HFFc6 (cell line): ENCODE measurements around the gene PNPLA3. TPM values are rescaled to one million over a fixed set of nuclear protein-coding genes. Genes with fewer than 3 reads are reported as not detected.
A peak's percentile ranks its signal among the peaks of the same experiment; 100 is the strongest.

ENCODE experiments used
- DNase-seq: peaks from one replicate; pipeline ENCODE4 v3.0.0-alpha.2; 2018
- H3K27ac Mint-ChIP-seq: 2 replicates; pipeline ENCODE4 v1.8.0; 2020; ENCODE audit warnings: mild to moderate bottlenecking, mixed read lengths
- H3K27me3 Mint-ChIP-seq: 2 replicates; pipeline ENCODE4 v1.8.0; 2021; ENCODE audit warnings: mild to moderate bottlenecking, moderate library complexity, mixed read lengths; ENCODE audit not compliant: insufficient read depth
- H3K36me3 Mint-ChIP-seq: 2 replicates; pipeline ENCODE4 v1.8.0; 2021; ENCODE audit warnings: low read depth, mixed read lengths
- H3K4me1 Mint-ChIP-seq: 2 replicates; pipeline ENCODE4 v1.8.0; 2020; ENCODE audit warnings: low read depth, mixed read lengths
- H3K4me3 Mint-ChIP-seq: 2 replicates; pipeline ENCODE4 v1.8.0; 2020; ENCODE audit warnings: mild to moderate bottlenecking, moderate library complexity, mixed read lengths
- H3K9me3 Mint-ChIP-seq: 2 replicates; pipeline ENCODE4 v1.8.0; 2020; ENCODE audit warnings: mild to moderate bottlenecking, mixed read lengths
- total RNA-seq, 6 experiments: library from RNA; stranded (reverse); fragmentation: NEBNext Ultra II Directional; extraction: Animal tissue kit (Norgen Biotek cat#: 25700); gene quantifications; 2 replicates in 1 of 6; 3 replicates in 5 of 6; pipeline ENCODE4 v1.2.3, GENCODE V29; 2021
- TF ChIP-seq, protein P1 (sequence below): fragments of 200-600 bp; sonication (generic); IDR thresholded peaks from 2 replicates; pipeline ENCODE4 v1.5.0; 2021; ENCODE audit warnings: antibody characterized with exemption, mild to moderate bottlenecking

Gene PNPLA3
- total RNA-seq, 6 experiments from 2014 or later, result 3.0 to 6.5 (median 3.4) TPM

DNA sequence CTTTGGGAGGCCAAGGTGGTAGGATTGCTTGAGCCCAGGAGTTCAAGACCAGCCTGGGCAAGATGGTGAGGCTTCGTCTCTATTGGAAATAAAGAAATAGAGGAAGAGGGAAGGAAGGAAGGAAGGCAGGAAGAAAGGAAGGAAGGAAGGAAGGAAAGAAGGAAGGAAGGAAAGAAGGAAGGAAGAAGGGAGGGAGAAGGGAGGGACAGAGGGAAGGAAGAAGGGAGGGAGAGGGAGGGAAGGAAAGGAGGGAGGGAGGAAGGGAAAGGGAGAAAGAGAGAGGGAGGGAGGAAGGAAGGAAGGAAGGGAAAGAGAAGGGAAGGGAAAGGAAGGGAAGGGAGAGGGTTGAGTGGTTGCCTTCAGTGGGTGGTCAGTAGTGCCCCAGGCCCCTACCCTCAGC, 13.9 kb upstream of the PNPLA3 start:
- H3K27me3 Mint-ChIP-seq, result peaks cover 9% of the 10 kb centered on the region

DNA sequence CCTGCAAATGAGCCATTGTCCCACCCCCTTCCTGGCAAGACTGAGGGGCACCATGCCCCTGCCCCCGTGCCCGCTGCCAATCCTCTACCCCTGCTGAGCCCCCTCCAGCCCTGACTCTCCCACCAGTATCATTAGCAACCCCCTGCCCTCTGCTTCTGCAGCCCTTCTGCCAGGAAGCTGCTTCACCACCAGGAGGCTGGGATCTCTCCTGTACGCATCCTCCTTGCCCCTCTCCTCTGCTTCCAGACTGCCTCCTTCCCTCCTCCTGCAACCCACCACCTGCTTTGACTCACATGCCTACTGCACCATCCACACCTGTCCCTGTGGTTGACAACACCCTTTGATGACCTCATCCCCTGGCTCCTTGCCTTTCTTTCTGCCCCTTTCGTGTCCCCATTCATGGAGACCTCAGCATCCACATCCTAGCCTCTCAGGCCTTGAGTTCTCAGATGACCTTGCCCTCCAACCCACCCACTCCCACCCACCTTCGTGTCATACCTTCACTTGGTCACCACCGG, 13.4 kb upstream of the PNPLA3 start:
- Mint-ChIP-seq H3K27me3 (peaks cover 9% of the 10 kb centered on the region), H3K4me3 (no peak overlapping the region), H3K27ac (no peak overlapping the region), H3K4me1 (0 out of 2 replicates have a peak, but pooled peaks cover 5% of the 10 kb centered on the region), H3K9me3 (no peaks in the 10 kb centered on the region; the same call in 1 of the 2 replicates), H3K36me3 (no peaks in the 10 kb centered on the region)
- TF ChIP-seq, protein P1, sequence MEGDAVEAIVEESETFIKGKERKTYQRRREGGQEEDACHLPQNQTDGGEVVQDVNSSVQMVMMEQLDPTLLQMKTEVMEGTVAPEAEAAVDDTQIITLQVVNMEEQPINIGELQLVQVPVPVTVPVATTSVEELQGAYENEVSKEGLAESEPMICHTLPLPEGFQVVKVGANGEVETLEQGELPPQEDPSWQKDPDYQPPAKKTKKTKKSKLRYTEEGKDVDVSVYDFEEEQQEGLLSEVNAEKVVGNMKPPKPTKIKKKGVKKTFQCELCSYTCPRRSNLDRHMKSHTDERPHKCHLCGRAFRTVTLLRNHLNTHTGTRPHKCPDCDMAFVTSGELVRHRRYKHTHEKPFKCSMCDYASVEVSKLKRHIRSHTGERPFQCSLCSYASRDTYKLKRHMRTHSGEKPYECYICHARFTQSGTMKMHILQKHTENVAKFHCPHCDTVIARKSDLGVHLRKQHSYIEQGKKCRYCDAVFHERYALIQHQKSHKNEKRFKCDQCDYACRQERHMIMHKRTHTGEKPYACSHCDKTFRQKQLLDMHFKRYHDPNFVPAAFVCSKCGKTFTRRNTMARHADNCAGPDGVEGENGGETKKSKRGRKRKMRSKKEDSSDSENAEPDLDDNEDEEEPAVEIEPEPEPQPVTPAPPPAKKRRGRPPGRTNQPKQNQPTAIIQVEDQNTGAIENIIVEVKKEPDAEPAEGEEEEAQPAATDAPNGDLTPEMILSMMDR, result peak; percentile 9; the same call in 1 of the 2 replicates
- no peak for DNase-seq

More for the DNA sequence above, 13.9 kb upstream of the PNPLA3 start:
- Mint-ChIP-seq H3K36me3 (no peaks in the 10 kb centered on the region), H3K27ac (no peak overlapping the region), H3K4me1 (0 out of 2 replicates have a peak, but pooled peaks cover 5% of the 10 kb centered on the region), H3K9me3 (no peaks in the 10 kb centered on the region; the same call in 1 of the 2 replicates), H3K4me3 (no peak overlapping the region)
- TF ChIP-seq, protein P1, result no peak
- DNase-seq, result no peak

DNA sequence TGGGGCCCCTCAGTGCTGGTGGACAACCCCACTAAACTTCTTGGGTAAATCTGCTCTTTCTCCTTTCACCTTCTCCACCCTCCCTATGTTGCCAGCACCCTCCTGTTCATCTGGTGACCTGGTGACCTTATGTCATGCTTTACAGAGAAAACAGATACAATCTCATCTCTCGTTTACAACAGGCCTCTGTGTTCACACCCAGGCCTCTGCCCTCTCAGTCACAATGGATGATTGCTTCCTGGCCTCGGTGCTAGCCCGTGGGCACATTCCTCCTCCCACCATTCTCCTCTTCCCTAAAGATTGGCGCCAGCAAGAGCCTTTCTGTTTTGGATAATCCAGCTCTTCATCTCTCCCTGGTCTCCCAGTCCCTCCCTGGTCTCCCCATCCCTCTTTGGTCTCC, 12.3 kb upstream of the PNPLA3 start:
- H3K4me1 Mint-ChIP-seq, result peaks cover 14% of the 10 kb centered on the region
- no peaks in the 10 kb centered on the region for H3K36me3 Mint-ChIP-seq
- TF ChIP-seq, protein P1, result no peak
- no peak for DNase-seq
- peaks cover 9% of the 10 kb centered on the region for H3K27me3 Mint-ChIP-seq
- H3K9me3 Mint-ChIP-seq, result no peaks in the 10 kb centered on the region; the same call in 1 of the 2 replicates
- no peak overlapping the region for H3K4me3 Mint-ChIP-seq
- no peak overlapping the region for H3K27ac Mint-ChIP-seq

DNA sequence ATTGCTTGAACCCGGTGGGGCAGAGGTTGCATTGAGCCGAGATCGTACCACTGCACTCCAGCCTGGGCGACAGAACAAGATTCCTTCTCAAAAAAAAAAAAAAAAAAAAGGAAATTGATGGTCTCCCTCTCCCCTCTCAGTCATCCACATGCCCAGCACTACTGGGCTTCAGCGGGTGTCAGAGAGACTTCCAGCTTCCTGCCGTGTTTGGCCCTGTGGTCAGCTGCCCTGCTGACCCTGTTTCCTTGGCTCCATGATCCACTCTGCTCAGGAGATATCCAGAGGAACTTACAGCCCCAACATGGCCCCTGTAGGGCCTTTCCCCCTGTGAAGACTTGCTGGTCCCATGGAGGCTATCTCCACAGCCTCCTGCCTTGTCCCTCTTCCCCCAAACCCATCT, 6.1 kb upstream of the PNPLA3 start:
- H3K4me3 Mint-ChIP-seq, result no peak overlapping the region
- H3K4me1 Mint-ChIP-seq, result peaks cover 63% of the 10 kb centered on the region
- TF ChIP-seq, protein P1, result no peak
- no peak for DNase-seq
- peaks cover 6% of the 10 kb centered on the region; the same call in 1 of the 2 replicates for H3K9me3 Mint-ChIP-seq
- H3K36me3 Mint-ChIP-seq, result no peaks in the 10 kb centered on the region
- H3K27ac Mint-ChIP-seq, result 0 out of 2 replicates have a peak overlapping the region, but pooled peaks have one; percentile 35
- no peaks in the 10 kb centered on the region; the same call in none of the 2 replicates for H3K27me3 Mint-ChIP-seq

DNA sequence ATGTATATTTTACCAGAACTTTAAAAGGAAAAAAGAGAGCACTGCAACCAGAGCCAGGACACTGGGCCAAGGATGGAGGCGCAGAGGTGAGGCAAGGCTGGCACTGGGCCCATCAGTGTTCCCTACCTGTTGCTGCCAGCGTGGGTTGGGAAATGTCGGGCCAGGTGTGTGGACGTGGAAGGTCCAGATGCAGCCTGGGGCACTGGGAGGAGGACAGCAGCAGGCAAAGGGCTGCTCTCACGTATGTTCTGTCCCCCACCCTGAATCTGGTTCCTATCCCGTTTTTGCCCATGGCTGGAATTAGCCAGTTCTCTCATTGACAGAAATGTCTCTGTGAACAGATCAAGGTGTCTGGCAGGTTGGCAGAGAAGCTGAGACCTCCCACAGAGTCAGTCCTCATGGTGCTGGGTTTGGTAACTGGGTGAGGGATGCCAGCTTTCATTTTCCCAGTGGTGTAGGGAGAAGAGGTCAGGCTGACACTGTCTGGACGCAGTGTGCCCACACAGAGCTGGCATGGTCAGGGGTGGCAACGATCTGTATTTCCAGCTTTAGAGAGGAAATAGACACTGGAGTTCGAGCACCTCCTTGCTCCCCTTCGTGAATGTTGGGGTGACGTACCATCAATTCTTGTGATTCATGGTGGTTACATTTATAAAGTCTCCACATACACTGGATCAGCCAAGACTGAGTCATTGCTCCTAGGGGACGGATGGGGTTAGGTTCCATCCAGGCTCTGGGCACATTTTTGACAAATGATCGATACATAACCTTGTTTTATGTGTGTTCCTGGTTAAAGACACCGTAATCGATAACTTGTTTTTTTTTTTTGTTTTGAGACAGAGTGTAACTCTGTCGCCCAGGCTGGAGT, 4.3 kb upstream of the PNPLA3 start:
- H3K27me3 Mint-ChIP-seq, result no peaks in the 10 kb centered on the region

More for the DNA sequence above, 4.3 kb upstream of the PNPLA3 start:
- TF ChIP-seq, protein P1, result no peak
- peaks cover 73% of the 10 kb centered on the region for H3K4me1 Mint-ChIP-seq
- peak; percentile 82 for DNase-seq
- no peaks in the 10 kb centered on the region for H3K36me3 Mint-ChIP-seq
- peak overlapping the region; percentile 96 for H3K27ac Mint-ChIP-seq
- peaks cover 6% of the 10 kb centered on the region; the same call in 1 of the 2 replicates for H3K9me3 Mint-ChIP-seq
- H3K4me3 Mint-ChIP-seq, result peak overlapping the region; percentile 68
